ENCODE data around the gene MEDAG. TPM values are rescaled to one million over a fixed set of nuclear protein-coding genes. Genes with fewer than 3 reads are reported as not detected.

MEDAG gene
- total RNA-seq, 3 donors from 2014 or later (not counting 1 experiment from before 2014, with no cell fraction given): not detected

DNA sequence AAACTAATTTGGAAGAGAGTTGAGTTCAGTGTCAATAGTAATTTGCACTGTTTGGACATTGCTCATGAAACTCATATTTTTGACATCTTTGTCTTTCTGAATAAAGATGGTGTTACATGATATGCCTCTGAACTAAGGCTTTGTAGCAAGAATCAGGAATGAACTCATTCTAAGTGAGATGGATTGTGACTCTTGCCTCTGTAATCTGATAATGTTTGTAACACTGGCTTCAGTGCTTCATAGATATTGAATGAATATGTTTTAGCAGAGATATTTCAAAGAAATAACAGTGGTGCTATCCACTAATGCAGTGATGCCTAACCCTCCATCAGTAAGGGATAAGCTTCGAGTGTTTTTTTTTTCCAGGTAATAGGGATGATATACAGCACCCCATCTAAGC, 59.3 kb downstream of the MEDAG start:
- no peaks in the 10 kb centered on the region for H3K36me3 Mint-ChIP-seq
- no peak for DNase-seq
- H3K36me3 ChIP-seq (ENCODE audit: control insufficient read depth, insufficient read depth, low read length): no peaks in the 10 kb centered on the region
- no peak overlapping the region for H3K27ac Mint-ChIP-seq
- H3K27ac ChIP-seq (ENCODE audit: low read length): no peak overlapping the region
- H3K4me3 ChIP-seq (ENCODE audit: low read length): no peak overlapping the region
- no peak for ATAC-seq
- TF ChIP-seq CTCF (IDR thresholded peaks at IDR 0.05): no peak
- no peaks in the 10 kb centered on the region for H3K4me1 ChIP-seq (ENCODE audit: control insufficient read depth, insufficient read depth, low read length)
- no peaks in the 10 kb centered on the region for H3K4me1 Mint-ChIP-seq
- H3K9me3 Mint-ChIP-seq: peaks cover 0 to 2% of the 10 kb centered on the region in 2 donors
- no peak overlapping the region for H3K4me3 Mint-ChIP-seq
- H3K27me3 Mint-ChIP-seq (ENCODE audit: low read depth in 2 of 2): peaks cover 24 to 55% of the 10 kb centered on the region in 2 donors
- H3K9me3 ChIP-seq (ENCODE audit: control insufficient read depth, insufficient read depth, low read length): no peaks in the 10 kb centered on the region
- no peaks in the 10 kb centered on the region for H3K27me3 ChIP-seq (ENCODE audit: control insufficient read depth, insufficient read depth, low read length)
- intact Hi-C loops (cut with micrococcal nuclease): no loop called here
- WGBS (ENCODE audit: insufficient coverage): no CpG with 5 or more reads among the region's 1 CpG

GRCh38 chr13:30966101-30966500, 60.0 kb downstream of the MEDAG start:
- no peak overlapping the region for H3K4me3 Mint-ChIP-seq
- no peaks in the 10 kb centered on the region for H3K9me3 ChIP-seq (ENCODE audit: control insufficient read depth, insufficient read depth, low read length)
- peaks cover 0 to 2% of the 10 kb centered on the region in 2 donors for H3K9me3 Mint-ChIP-seq
- H3K4me1 ChIP-seq (ENCODE audit: control insufficient read depth, insufficient read depth, low read length): no peaks in the 10 kb centered on the region
- no peak overlapping the region for H3K4me3 ChIP-seq (ENCODE audit: low read length)
- TF ChIP-seq CTCF (IDR thresholded peaks at IDR 0.05): no peak
- no peak overlapping the region for H3K27ac Mint-ChIP-seq
- no peak overlapping the region for H3K27ac ChIP-seq (ENCODE audit: low read length)
- ATAC-seq (no peak), DNase-seq (no peak)
- H3K36me3 ChIP-seq (ENCODE audit: control insufficient read depth, insufficient read depth, low read length): no peaks in the 10 kb centered on the region
- no peaks in the 10 kb centered on the region for H3K27me3 ChIP-seq (ENCODE audit: control insufficient read depth, insufficient read depth, low read length)
- intact Hi-C loops (cut with micrococcal nuclease): no loop called here
- 81% methylated on average over 3 of the region's 3 CpGs for WGBS (ENCODE audit: insufficient coverage)
- H3K4me1 Mint-ChIP-seq: no peaks in the 10 kb centered on the region
- H3K27me3 Mint-ChIP-seq (ENCODE audit: low read depth in 2 of 2): peaks cover 24 to 54% of the 10 kb centered on the region in 2 donors
- no peaks in the 10 kb centered on the region for H3K36me3 Mint-ChIP-seq

- DNase-seq (no peak), ATAC-seq (no peak)
- intact Hi-C loops (cut with micrococcal nuclease): no loop called here
- no peak for TF ChIP-seq CTCF (IDR thresholded peaks at IDR 0.05)
- H3K27me3 ChIP-seq (ENCODE audit: control insufficient read depth, insufficient read depth, low read length): no peaks in the 10 kb centered on the region
- no peaks in the 10 kb centered on the region for H3K36me3 Mint-ChIP-seq
- WGBS (ENCODE audit: insufficient coverage): 85% methylated on average over 2 of the region's 2 CpGs
- H3K27ac Mint-ChIP-seq: no peak overlapping the region
- no peaks in the 10 kb centered on the region for H3K9me3 Mint-ChIP-seq
- no peaks in the 10 kb centered on the region for H3K36me3 ChIP-seq (ENCODE audit: control insufficient read depth, insufficient read depth, low read length)
- H3K4me3 ChIP-seq (ENCODE audit: low read length): no peak overlapping the region
- H3K4me1 Mint-ChIP-seq: no peaks in the 10 kb centered on the region
- H3K27ac ChIP-seq (ENCODE audit: low read length): no peak overlapping the region
- no peaks in the 10 kb centered on the region for H3K4me1 ChIP-seq (ENCODE audit: control insufficient read depth, insufficient read depth, low read length)
- peaks cover 16 to 61% of the 10 kb centered on the region in 2 donors for H3K27me3 Mint-ChIP-seq (ENCODE audit: low read depth in 2 of 2)
- no peaks in the 10 kb centered on the region for H3K9me3 ChIP-seq (ENCODE audit: control insufficient read depth, insufficient read depth, low read length)
- H3K4me3 Mint-ChIP-seq: no peak overlapping the region
Measured at GRCh38 chr13:30968846-30969245, 62.8 kb downstream of the MEDAG start.

DNA sequence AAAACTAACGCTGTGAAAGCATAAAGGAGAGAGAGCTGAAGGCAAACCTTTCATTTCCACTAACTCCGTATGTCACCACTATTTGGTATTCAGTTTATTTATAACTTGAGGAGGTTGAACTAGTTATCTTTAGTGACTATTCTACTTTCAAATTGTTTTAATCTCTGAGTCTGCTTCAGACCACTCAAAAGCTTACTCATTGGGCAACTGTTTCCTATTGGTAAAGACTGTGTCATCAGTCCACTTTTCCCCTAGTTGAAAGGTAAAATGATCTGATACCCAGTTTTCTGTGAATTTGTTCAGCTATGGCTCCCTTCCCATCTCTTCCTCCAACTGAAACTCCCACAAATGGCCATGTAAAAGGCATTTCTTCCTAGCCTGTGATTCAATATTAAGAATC, 65.5 kb downstream of the MEDAG start:
- intact Hi-C loops (cut with micrococcal nuclease): no loop called here
- 93% methylated on average over 2 of the region's 2 CpGs for WGBS (ENCODE audit: insufficient coverage)
- H3K27me3 Mint-ChIP-seq (ENCODE audit: low read depth in 2 of 2): peaks cover 25 to 65% of the 10 kb centered on the region in 2 donors

More for the DNA sequence above, 65.5 kb downstream of the MEDAG start:
- H3K9me3 Mint-ChIP-seq: no peaks in the 10 kb centered on the region
- Histone ChIP-seq H3K4me1 (ENCODE audit: control insufficient read depth, insufficient read depth, low read length) (no peaks in the 10 kb centered on the region), H3K4me3 (ENCODE audit: low read length) (no peak overlapping the region), H3K27ac (ENCODE audit: low read length) (no peak overlapping the region), H3K36me3 (ENCODE audit: control insufficient read depth, insufficient read depth, low read length) (no peaks in the 10 kb centered on the region), H3K27me3 (ENCODE audit: control insufficient read depth, insufficient read depth, low read length) (no peaks in the 10 kb centered on the region), H3K9me3 (ENCODE audit: control insufficient read depth, insufficient read depth, low read length) (no peaks in the 10 kb centered on the region)
- H3K27ac Mint-ChIP-seq: no peak overlapping the region
- DNase-seq: no peak
- no peaks in the 10 kb centered on the region for H3K4me1 Mint-ChIP-seq
- H3K4me3 Mint-ChIP-seq: no peak overlapping the region
- TF ChIP-seq CTCF (IDR thresholded peaks at IDR 0.05): no peak
- no peak for ATAC-seq
- no peaks in the 10 kb centered on the region for H3K36me3 Mint-ChIP-seq
